Middle frontal gyrus (tissue), 1 donor: ENCODE measurements around the gene TOGARAM2.
"Not testable (repeated sequence)": the region's sequence is repeated elsewhere in the genome, so short reads cannot be mapped to it uniquely, and the experiment has no call there.

Experiments
- DNase-seq: peaks from one replicate; pipeline ENCODE4 v3.0.0-alpha.2; 2015; ENCODE audit warnings: low spot score; ENCODE audit errors: extremely low spot score

TOGARAM2 gene

GRCh38 chr2:28976584-28976983 lies 4.5 kb upstream of the TOGARAM2 start:
- DNase-seq: no peak

GRCh38 chr2:28977176-28977875 lies 3.8 kb upstream of the TOGARAM2 start:
- no peak for DNase-seq

GRCh38 chr2:28978001-28978400 lies 3.1 kb upstream of the TOGARAM2 start:
- DNase-seq: not testable (repeated sequence)

- DNase-seq: no peak
These were observed 2.5 kb upstream of the TOGARAM2 start for GRCh38 chr2:28978606-28979005.

- no peak for DNase-seq
These were observed 2.1 kb upstream of the TOGARAM2 start for GRCh38 chr2:28979041-28979440.

GRCh38 chr2:28979576-28980366 lies 1.3 kb upstream of the TOGARAM2 start:
- no peak for DNase-seq

GRCh38 chr2:28980368-28981015 lies 606 bp upstream of the TOGARAM2 start:
- no peak for DNase-seq

GRCh38 chr2:28981620-28982376 lies 700 bp downstream of the TOGARAM2 start:
- DNase-seq: no peak

- DNase-seq: no peak
These were observed 1.4 kb downstream of the TOGARAM2 start for GRCh38 chr2:28982381-28982950.

- DNase-seq: no peak
These were observed 5.3 kb downstream of the TOGARAM2 start for GRCh38 chr2:28986429-28986828.

- no peak for DNase-seq
These were observed 8.9 kb downstream of the TOGARAM2 start for GRCh38 chr2:28989973-28990372.

GRCh38 chr2:28990445-28990844 lies 9.3 kb downstream of the TOGARAM2 start:
- no peak for DNase-seq

- no peak for DNase-seq
These were observed 9.9 kb downstream of the TOGARAM2 start for GRCh38 chr2:28991021-28991420.

- no peak for DNase-seq
These were observed 10.4 kb downstream of the TOGARAM2 start for GRCh38 chr2:28991460-28991859.

- no peak for DNase-seq
These were observed 12.3 kb downstream of the TOGARAM2 start for GRCh38 chr2:28993206-28993960.

- DNase-seq: no peak
These were observed 13.0 kb downstream of the TOGARAM2 start for GRCh38 chr2:28994074-28994473.

- no peak for DNase-seq
These were observed 13.6 kb downstream of the TOGARAM2 start for GRCh38 chr2:28994679-28995078.

GRCh38 chr2:28995765-28996750 lies 15.0 kb downstream of the TOGARAM2 start:
- no peak for DNase-seq

- DNase-seq: no peak
These were observed 16.2 kb downstream of the TOGARAM2 start for GRCh38 chr2:28997237-28997846.
